ENCODE results near the gene DZIP3.

DZIP3 gene

GRCh38 chr3:108589081-108589997 lies at the start of gene DZIP3, which contains the start of gene CIP2A:
Gene DZIP3, plus strand, starts transcription at chr3:108589722. Its CDS starts 15,685 bp downstream, at chr3:108605407.
Gene CIP2A, minus strand, starts transcription at chr3:108589438. Its CDS starts 63 bp downstream, at chr3:108589375.
- DNase-seq (ENCODE audit: low read depth in 2 of 2), result peak; percentile 56 to 70

- no peak for DNase-seq (ENCODE audit: low read depth in 2 of 2)
Measured at GRCh38 chr3:108546247-108546646, 43.3 kb upstream of the DZIP3 start.

GRCh38 chr3:108546692-108547091 lies 42.8 kb upstream of the DZIP3 start:
- DNase-seq (ENCODE audit: low read depth in 2 of 2), result no peak

- DNase-seq (ENCODE audit: low read depth in 2 of 2), result no peak
Measured at GRCh38 chr3:108548304-108548703, 41.2 kb upstream of the DZIP3 start.

- DNase-seq (ENCODE audit: low read depth in 2 of 2), result no peak
Measured at GRCh38 chr3:108548886-108549285, 40.6 kb upstream of the DZIP3 start.

- peak in 1 of 2 donors; percentile 5 for DNase-seq (ENCODE audit: low read depth in 2 of 2)
Measured at GRCh38 chr3:108552267-108553159, 37.0 kb upstream of the DZIP3 start.

- no peak for DNase-seq (ENCODE audit: low read depth in 2 of 2)
Measured at GRCh38 chr3:108554229-108554628, 35.3 kb upstream of the DZIP3 start.

- no peak for DNase-seq (ENCODE audit: low read depth in 2 of 2)
Measured at GRCh38 chr3:108554913-108555571, 34.5 kb upstream of the DZIP3 start.

- no peak for DNase-seq (ENCODE audit: low read depth in 2 of 2)
Measured at GRCh38 chr3:108555966-108556581, 33.4 kb upstream of the DZIP3 start.

- DNase-seq (ENCODE audit: low read depth in 2 of 2), result no peak
Measured at GRCh38 chr3:108562565-108562964, 27.0 kb upstream of the DZIP3 start.

- DNase-seq (ENCODE audit: low read depth in 2 of 2), result no peak
Measured at GRCh38 chr3:108564564-108564963, 25.0 kb upstream of the DZIP3 start.

- DNase-seq (ENCODE audit: low read depth in 2 of 2), result no peak
Measured at GRCh38 chr3:108565506-108565905, 24.0 kb upstream of the DZIP3 start.

- DNase-seq (ENCODE audit: low read depth in 2 of 2), result no peak
Measured at GRCh38 chr3:108566599-108566998, 22.9 kb upstream of the DZIP3 start.

GRCh38 chr3:108569336-108569735 lies 20.2 kb upstream of the DZIP3 start:
- DNase-seq (ENCODE audit: low read depth in 2 of 2), result no peak

GRCh38 chr3:108578064-108578463 lies 11.5 kb upstream of the DZIP3 start:
- DNase-seq (ENCODE audit: low read depth in 2 of 2), result no peak

GRCh38 chr3:108588601-108589000 lies 921 bp upstream of the DZIP3 start:
- DNase-seq (ENCODE audit: low read depth in 2 of 2), result no peak

- no peak for DNase-seq (ENCODE audit: low read depth in 2 of 2)
Measured at GRCh38 chr3:108589998-108590323, 439 bp downstream of the DZIP3 start.

- no peak for DNase-seq (ENCODE audit: low read depth in 2 of 2)
Measured at GRCh38 chr3:108590460-108590859, 938 bp downstream of the DZIP3 start.

GRCh38 chr3:108595321-108595720 lies 5.8 kb downstream of the DZIP3 start:
- no peak for DNase-seq (ENCODE audit: low read depth in 2 of 2)

- DNase-seq (ENCODE audit: low read depth in 2 of 2), result no peak
Measured at GRCh38 chr3:108598375-108598774, 8.9 kb downstream of the DZIP3 start.

GRCh38 chr3:108599677-108600409 lies 10.3 kb downstream of the DZIP3 start:
- no peak for DNase-seq (ENCODE audit: low read depth in 2 of 2)
